Measurements from ENCODE around the gene PFDN6. TPM values are rescaled to one million over a fixed set of nuclear protein-coding genes. Genes with fewer than 3 reads are reported as not detected.
A peak's percentile ranks its signal among the peaks of the same experiment; 100 is the strongest.

Gene PFDN6
- total RNA-seq, 1 experiment from 2014 or later, result 95.7 TPM

GRCh38 chr6:33320315-33321181 lies 31.1 kb downstream of the PFDN6 start (continued):
- TF ChIP-seq ZBTB43 (CRISPR knock-in tag; IDR thresholded peaks at IDR 0.05) (no peak), FOXJ3 (CRISPR knock-in tag; IDR thresholded peaks at IDR 0.05; ENCODE audit: borderline replicate concordance) (no peak), USF1 (CRISPR knock-in tag; IDR thresholded peaks at IDR 0.05) (no peak), E2F1 (CRISPR knock-in tag; IDR thresholded peaks at IDR 0.05) (no peak), ETV6 (CRISPR knock-in tag; IDR thresholded peaks at IDR 0.05) (no peak)

GRCh38 chr6:33321227-33321626 lies 31.8 kb downstream of the PFDN6 start:
- no peak for ATAC-seq
- H3K9me3 Mint-ChIP-seq, result no peaks in the 10 kb centered on the region
- H3K4me3 Mint-ChIP-seq, result peak overlapping the region; percentile 91
- H3K27ac Mint-ChIP-seq, result peak overlapping the region; percentile 87
- DNase-seq (ENCODE audit: low spot score), result no peak
- ChIA-PET POLR2A (interaction anchor here (0.6 kb wide), 2 partner anchors 21 to 350 kb away, joined by 3 to 6 read pairs; no protein-coding TSS in a partner anchor), CTCF (interaction anchor here (0.9 to 1.5 kb wide), 4 partner anchors 9 to 44 kb away, joined by 3 to 6 read pairs (median 4); no protein-coding TSS in a partner anchor)
- peaks cover 21% of the 10 kb centered on the region for H3K36me3 Mint-ChIP-seq
- no peaks in the 10 kb centered on the region; the same call in 1 of the 2 replicates for H3K27me3 Mint-ChIP-seq (ENCODE audit: low read depth)
- H3K4me1 Mint-ChIP-seq, result peaks cover 65% of the 10 kb centered on the region
- TF ChIP-seq JUN (CRISPR knock-in tag; IDR thresholded peaks at IDR 0.05) (no peak), PRDM15 (CRISPR knock-in tag; IDR thresholded peaks at IDR 0.05) (no peak), ATF2 (CRISPR knock-in tag; IDR thresholded peaks at IDR 0.05; ENCODE audit: borderline replicate concordance, low read depth) (no peak), HMGA2 (CRISPR knock-in tag; IDR thresholded peaks at IDR 0.05) (no peak), NFYB (CRISPR knock-in tag; conservative IDR thresholded peaks at IDR 0.05; ENCODE audit: low read depth) (no peak), ZBTB43 (CRISPR knock-in tag; IDR thresholded peaks at IDR 0.05) (no peak), CTCF (IDR thresholded peaks at IDR 0.05) (no peak), ELF4 (CRISPR knock-in tag; IDR thresholded peaks at IDR 0.05; ENCODE audit: low read depth) (no peak), ZNF416 (CRISPR knock-in tag; IDR thresholded peaks at IDR 0.05) (no peak), NFATC4 (CRISPR knock-in tag; IDR thresholded peaks at IDR 0.05) (no peak)
